GM12878 (cell line): ENCODE data around the gene SYT3.
"Not testable (repeated sequence)": the region's sequence is repeated elsewhere in the genome, so short reads cannot be mapped to it uniquely, and the experiment has no call there.

Source experiments
- ETV6 ChIP-seq, 2 experiments: fragments of 450-650 bp in 1 of 2; IDR thresholded peaks in 1 of 2; conservative IDR thresholded peaks in 1 of 2; 2 replicates each; pipeline ENCODE4 v1.6.1; 2014; ENCODE audit warnings: antibody characterized with exemption in 1 of 2, borderline replicate concordance in 1 of 2, low read depth in 1 of 2, mild to moderate bottlenecking in 1 of 2, moderate library complexity in 1 of 2
- EZH2 ChIP-seq: IDR thresholded peaks from 2 replicates; pipeline ENCODE4 v1.6.1; 2012; ENCODE audit warnings: low read depth, mild to moderate bottlenecking, control low read depth, inconsistent platforms, low read length, borderline replicate concordance; ENCODE audit not compliant: control insufficient read depth
- FOXM1 ChIP-seq: IDR thresholded peaks from 2 replicates; pipeline ENCODE4 v1.6.1; 2012; ENCODE audit warnings: low read depth, mild to moderate bottlenecking, inconsistent platforms, low read length, moderate library complexity
- JUND ChIP-seq: IDR thresholded peaks from 2 replicates; pipeline ENCODE4 v1.6.1; 2012; ENCODE audit warnings: low read depth, mild to moderate bottlenecking, low read length, improper control_type of control experiment, moderate library complexity
- KAT2A ChIP-seq: conservative IDR thresholded peaks from 2 replicates; pipeline ENCODE4 v1.6.1; 2011; ENCODE audit warnings: low read depth, low read length; ENCODE audit not compliant: control insufficient read depth
- POLR2AphosphoS2 ChIP-seq: IDR thresholded peaks from 2 replicates; pipeline ENCODE4 v1.6.1; 2011; ENCODE audit warnings: low read depth, mild to moderate bottlenecking, low read length, improper control_type of control experiment, moderate library complexity
- POLR2AphosphoS5 ChIP-seq: IDR thresholded peaks from 2 replicates; pipeline ENCODE4 v1.6.1; 2011; ENCODE audit warnings: mild to moderate bottlenecking, low read length, inconsistent platforms
- YY1 ChIP-seq: IDR thresholded peaks from 2 replicates; pipeline ENCODE4 v1.6.1; 2011; ENCODE audit warnings: low read depth, mild to moderate bottlenecking, low read length
- TF ChIP-seq, protein P1 (sequence below), 3 experiments: IDR thresholded peaks in 2 of 3; conservative IDR thresholded peaks in 1 of 3; 2 replicates each; pipeline ENCODE4 v1.5.1; 2011; ENCODE audit warnings: low read depth in 3 of 3, low read length in 3 of 3, mild to moderate bottlenecking in 3 of 3, control low read depth in 2 of 3, moderate library complexity in 2 of 3, inconsistent platforms in 1 of 3, mixed read lengths in 1 of 3; ENCODE audit not compliant: control insufficient read depth in 2 of 3, insufficient read depth in 1 of 3; ENCODE audit errors: extremely low read depth in 1 of 3
- TF ChIP-seq, protein P2 (sequence below): IDR thresholded peaks from 2 replicates; pipeline ENCODE4 v1.6.1; 2012; ENCODE audit warnings: low read length, inconsistent platforms

DNA sequence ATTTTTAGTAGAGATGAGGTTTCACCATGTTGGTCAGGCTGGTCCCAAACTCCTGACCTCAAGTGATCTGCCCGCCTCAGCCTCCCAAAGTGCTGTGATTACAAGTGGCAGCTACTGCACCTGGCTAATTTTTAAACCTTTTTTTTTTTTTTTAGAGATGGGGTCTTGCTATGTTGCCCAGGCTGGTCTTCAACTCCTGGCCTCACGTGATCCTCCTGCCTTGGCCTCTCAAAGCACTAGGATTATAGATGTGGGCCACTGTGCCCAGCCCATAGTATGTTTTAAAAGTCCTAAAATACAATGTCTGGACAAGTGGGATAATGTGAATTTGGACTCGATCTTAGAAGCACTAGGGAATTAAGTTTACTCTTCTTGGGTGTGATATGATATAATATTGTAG is 62.9 kb downstream of the SYT3 start:
- not testable (repeated sequence) for TF ChIP-seq EZH2; KAT2A; JUND; POLR2AphosphoS5; ETV6 (conservative IDR thresholded peaks at IDR 0.05 in 1 of 2, IDR thresholded peaks at IDR 0.05 in 1 of 2; ENCODE audit: borderline replicate concordance in 1 of 2, low read depth in 1 of 2); POLR2AphosphoS2; YY1; FOXM1
- TF ChIP-seq, protein P1, sequence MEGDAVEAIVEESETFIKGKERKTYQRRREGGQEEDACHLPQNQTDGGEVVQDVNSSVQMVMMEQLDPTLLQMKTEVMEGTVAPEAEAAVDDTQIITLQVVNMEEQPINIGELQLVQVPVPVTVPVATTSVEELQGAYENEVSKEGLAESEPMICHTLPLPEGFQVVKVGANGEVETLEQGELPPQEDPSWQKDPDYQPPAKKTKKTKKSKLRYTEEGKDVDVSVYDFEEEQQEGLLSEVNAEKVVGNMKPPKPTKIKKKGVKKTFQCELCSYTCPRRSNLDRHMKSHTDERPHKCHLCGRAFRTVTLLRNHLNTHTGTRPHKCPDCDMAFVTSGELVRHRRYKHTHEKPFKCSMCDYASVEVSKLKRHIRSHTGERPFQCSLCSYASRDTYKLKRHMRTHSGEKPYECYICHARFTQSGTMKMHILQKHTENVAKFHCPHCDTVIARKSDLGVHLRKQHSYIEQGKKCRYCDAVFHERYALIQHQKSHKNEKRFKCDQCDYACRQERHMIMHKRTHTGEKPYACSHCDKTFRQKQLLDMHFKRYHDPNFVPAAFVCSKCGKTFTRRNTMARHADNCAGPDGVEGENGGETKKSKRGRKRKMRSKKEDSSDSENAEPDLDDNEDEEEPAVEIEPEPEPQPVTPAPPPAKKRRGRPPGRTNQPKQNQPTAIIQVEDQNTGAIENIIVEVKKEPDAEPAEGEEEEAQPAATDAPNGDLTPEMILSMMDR (IDR thresholded peaks at IDR 0.05 in 2 of 3, conservative IDR thresholded peaks at IDR 0.05 in 1 of 3; ENCODE audit: control insufficient read depth in 2 of 3, extremely low read depth in 1 of 3, insufficient read depth in 1 of 3, low read depth in 3 of 3, low read length in 3 of 3), result not testable (repeated sequence)
- TF ChIP-seq, protein P2, sequence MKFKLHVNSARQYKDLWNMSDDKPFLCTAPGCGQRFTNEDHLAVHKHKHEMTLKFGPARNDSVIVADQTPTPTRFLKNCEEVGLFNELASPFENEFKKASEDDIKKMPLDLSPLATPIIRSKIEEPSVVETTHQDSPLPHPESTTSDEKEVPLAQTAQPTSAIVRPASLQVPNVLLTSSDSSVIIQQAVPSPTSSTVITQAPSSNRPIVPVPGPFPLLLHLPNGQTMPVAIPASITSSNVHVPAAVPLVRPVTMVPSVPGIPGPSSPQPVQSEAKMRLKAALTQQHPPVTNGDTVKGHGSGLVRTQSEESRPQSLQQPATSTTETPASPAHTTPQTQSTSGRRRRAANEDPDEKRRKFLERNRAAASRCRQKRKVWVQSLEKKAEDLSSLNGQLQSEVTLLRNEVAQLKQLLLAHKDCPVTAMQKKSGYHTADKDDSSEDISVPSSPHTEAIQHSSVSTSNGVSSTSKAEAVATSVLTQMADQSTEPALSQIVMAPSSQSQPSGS, result not testable (repeated sequence)
